GM23338 (cell line): ENCODE measurements around the gene SLC37A1. TPM values are rescaled to one million over a fixed set of nuclear protein-coding genes. Genes with fewer than 3 reads are reported as not detected.

ENCODE experiments used
- CREB1 ChIP-seq: fragments of 250-450 bp; sonication (Bioruptor Pico); IDR thresholded peaks from 2 replicates; pipeline ENCODE4 v1.5.0; 2020; ENCODE audit warnings: low read depth, mild to moderate bottlenecking, moderate library complexity
- EZH2 ChIP-seq: fragments of 200-600 bp; sonication (generic); IDR thresholded peaks from one replicate; pipeline ENCODE4 v1.8.0; 2017; ENCODE audit warnings: antibody characterized with exemption, mild to moderate bottlenecking, low read depth; ENCODE audit not compliant: unreplicated experiment
- JUNB ChIP-seq: IDR thresholded peaks from one replicate; pipeline ENCODE4 v1.6.1; 2016; ENCODE audit warnings: antibody characterized with exemption; ENCODE audit not compliant: unreplicated experiment
- NANOG ChIP-seq: IDR thresholded peaks from 2 replicates; pipeline ENCODE4 v1.6.1; 2016; ENCODE audit warnings: antibody characterized with exemption, borderline replicate concordance
- ZNF114 ChIP-seq: fragments of 250-450 bp; sonication (Bioruptor Pico); IDR thresholded peaks from 2 replicates; pipeline ENCODE4 v1.5.0; 2020; ENCODE audit warnings: mild to moderate bottlenecking, moderate library complexity
- ZNF462 ChIP-seq: fragments of 250-450 bp; sonication (Bioruptor Pico); IDR thresholded peaks from 2 replicates; pipeline ENCODE4 v1.5.0; 2020; ENCODE audit warnings: mild to moderate bottlenecking, moderate library complexity
- polyA plus RNA-seq: library from polyadenylated mRNA; unstranded; fragments of >200 nt; fragmentation: Nextera tagmentation; extraction: Ambion mirVana; gene quantifications from 2 replicates; pipeline ENCODE4 v1.2.1, GENCODE V29; 2016
- total RNA-seq: library from RNA; depleted of rRNA; stranded (reverse); fragments of >200 nt; shearing (Covaris generic); gene quantifications from 2 replicates; pipeline ENCODE4 v1.2.3, GENCODE V29; 2014
- TF ChIP-seq, protein P1 (sequence below): IDR thresholded peaks from one replicate; pipeline ENCODE4 v1.6.1; 2018; ENCODE audit warnings: antibody characterized with exemption; ENCODE audit not compliant: unreplicated experiment
- TF ChIP-seq, protein P2 (sequence below): IDR thresholded peaks from 2 replicates; pipeline ENCODE4 v1.6.1; 2016; ENCODE audit warnings: antibody characterized with exemption

SLC37A1 gene
- total and polyA plus RNA-seq, 2 experiments from 2014 or later: 14.0 to 30.3 TPM

DNA sequence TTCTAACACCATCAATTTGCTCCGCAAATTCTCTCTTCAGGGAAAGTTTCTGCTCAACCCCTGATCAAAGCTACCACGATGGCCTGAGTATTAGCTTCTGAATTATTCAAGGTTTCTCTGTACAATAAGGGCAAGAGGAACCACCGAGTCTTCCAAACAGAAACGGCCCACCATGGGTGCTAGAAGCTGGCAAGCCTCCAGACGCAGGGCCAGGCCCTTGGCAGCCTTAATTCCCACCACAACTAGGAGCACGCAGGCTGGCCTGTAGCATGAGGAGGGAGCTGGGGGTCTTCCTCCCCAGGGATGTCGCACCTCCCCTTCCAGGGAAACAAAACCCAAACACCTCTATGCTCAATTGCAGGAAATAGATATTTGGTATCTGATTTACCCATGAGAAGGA lies 28.7 kb upstream of the SLC37A1 start (continued):
- TF ChIP-seq ZNF462 (CRISPR knock-in tag) (no peak), ZNF114 (no peak), EZH2 (no peak), NANOG (no peak), CREB1 (CRISPR knock-in tag) (no peak), JUNB (no peak)
- TF ChIP-seq, protein P1, sequence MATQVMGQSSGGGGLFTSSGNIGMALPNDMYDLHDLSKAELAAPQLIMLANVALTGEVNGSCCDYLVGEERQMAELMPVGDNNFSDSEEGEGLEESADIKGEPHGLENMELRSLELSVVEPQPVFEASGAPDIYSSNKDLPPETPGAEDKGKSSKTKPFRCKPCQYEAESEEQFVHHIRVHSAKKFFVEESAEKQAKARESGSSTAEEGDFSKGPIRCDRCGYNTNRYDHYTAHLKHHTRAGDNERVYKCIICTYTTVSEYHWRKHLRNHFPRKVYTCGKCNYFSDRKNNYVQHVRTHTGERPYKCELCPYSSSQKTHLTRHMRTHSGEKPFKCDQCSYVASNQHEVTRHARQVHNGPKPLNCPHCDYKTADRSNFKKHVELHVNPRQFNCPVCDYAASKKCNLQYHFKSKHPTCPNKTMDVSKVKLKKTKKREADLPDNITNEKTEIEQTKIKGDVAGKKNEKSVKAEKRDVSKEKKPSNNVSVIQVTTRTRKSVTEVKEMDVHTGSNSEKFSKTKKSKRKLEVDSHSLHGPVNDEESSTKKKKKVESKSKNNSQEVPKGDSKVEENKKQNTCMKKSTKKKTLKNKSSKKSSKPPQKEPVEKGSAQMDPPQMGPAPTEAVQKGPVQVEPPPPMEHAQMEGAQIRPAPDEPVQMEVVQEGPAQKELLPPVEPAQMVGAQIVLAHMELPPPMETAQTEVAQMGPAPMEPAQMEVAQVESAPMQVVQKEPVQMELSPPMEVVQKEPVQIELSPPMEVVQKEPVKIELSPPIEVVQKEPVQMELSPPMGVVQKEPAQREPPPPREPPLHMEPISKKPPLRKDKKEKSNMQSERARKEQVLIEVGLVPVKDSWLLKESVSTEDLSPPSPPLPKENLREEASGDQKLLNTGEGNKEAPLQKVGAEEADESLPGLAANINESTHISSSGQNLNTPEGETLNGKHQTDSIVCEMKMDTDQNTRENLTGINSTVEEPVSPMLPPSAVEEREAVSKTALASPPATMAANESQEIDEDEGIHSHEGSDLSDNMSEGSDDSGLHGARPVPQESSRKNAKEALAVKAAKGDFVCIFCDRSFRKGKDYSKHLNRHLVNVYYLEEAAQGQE: no peak
- TF ChIP-seq, protein P2, sequence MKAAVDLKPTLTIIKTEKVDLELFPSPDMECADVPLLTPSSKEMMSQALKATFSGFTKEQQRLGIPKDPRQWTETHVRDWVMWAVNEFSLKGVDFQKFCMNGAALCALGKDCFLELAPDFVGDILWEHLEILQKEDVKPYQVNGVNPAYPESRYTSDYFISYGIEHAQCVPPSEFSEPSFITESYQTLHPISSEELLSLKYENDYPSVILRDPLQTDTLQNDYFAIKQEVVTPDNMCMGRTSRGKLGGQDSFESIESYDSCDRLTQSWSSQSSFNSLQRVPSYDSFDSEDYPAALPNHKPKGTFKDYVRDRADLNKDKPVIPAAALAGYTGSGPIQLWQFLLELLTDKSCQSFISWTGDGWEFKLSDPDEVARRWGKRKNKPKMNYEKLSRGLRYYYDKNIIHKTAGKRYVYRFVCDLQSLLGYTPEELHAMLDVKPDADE: no peak
